GM18907 (cell line): ENCODE measurements around the gene SRRT.
"Not testable (repeated sequence)": the region's sequence is repeated elsewhere in the genome, so short reads cannot be mapped to it uniquely, and the experiment has no call there.

Source experiments
- ATAC-seq: cut with Tn5 transposase; IDR thresholded peaks from one replicate; pipeline ENCODE4 v1.9.1; 2021; ENCODE audit warnings: mild to moderate bottlenecking, moderate library complexity; ENCODE audit not compliant: unreplicated experiment

The SRRT gene

GRCh38 chr7:100893318-100893895 lies 18.5 kb downstream of the SRRT start:
- ATAC-seq: no peak

GRCh38 chr7:100893910-100894721 lies 19.2 kb downstream of the SRRT start:
- no peak for ATAC-seq

- no peak for ATAC-seq
Measured at GRCh38 chr7:100894860-100895700, 20.2 kb downstream of the SRRT start.

GRCh38 chr7:100895701-100895955 lies 20.7 kb downstream of the SRRT start, which contains the start of gene ACHE:
Gene ACHE, minus strand, starts transcription at chr7:100895888. Its CDS starts 1,656 bp downstream, at chr7:100894232.
- ATAC-seq: no peak

- ATAC-seq: peak; percentile 39
Measured at GRCh38 chr7:100895956-100896731, 21.2 kb downstream of the SRRT start.

GRCh38 chr7:100896732-100897608 lies 22.1 kb downstream of the SRRT start:
- ATAC-seq: no peak

- ATAC-seq: no peak
Measured at GRCh38 chr7:100897772-100898454, 23.0 kb downstream of the SRRT start.

- ATAC-seq: no peak
Measured at GRCh38 chr7:100899432-100899831, 24.5 kb downstream of the SRRT start.

- ATAC-seq: no peak
Measured at GRCh38 chr7:100900978-100901377, 26.1 kb downstream of the SRRT start.

- no peak for ATAC-seq
Measured at GRCh38 chr7:100901921-100902332, 27.0 kb downstream of the SRRT start.

GRCh38 chr7:100902638-100903037 lies 27.7 kb downstream of the SRRT start:
- no peak for ATAC-seq

- ATAC-seq: no peak
Measured at GRCh38 chr7:100908512-100908911, 33.6 kb downstream of the SRRT start.

- ATAC-seq: not testable (repeated sequence)
Measured at GRCh38 chr7:100910443-100910842, 35.5 kb downstream of the SRRT start.

GRCh38 chr7:100911484-100911883 lies 36.6 kb downstream of the SRRT start:
- no peak for ATAC-seq

- no peak for ATAC-seq
Measured at GRCh38 chr7:100914208-100914878, 39.4 kb downstream of the SRRT start.

- no peak for ATAC-seq
Measured at GRCh38 chr7:100914879-100915447, 40.1 kb downstream of the SRRT start.

- not testable (repeated sequence) for ATAC-seq
Measured at GRCh38 chr7:100919335-100919734, 44.4 kb downstream of the SRRT start.

GRCh38 chr7:100919779-100920437 lies 45.0 kb downstream of the SRRT start:
- not testable (repeated sequence) for ATAC-seq
